Spleen (tissue), 7 donors: ENCODE data around the gene FAS.

ENCODE experiments used
- CTCF ChIP-seq, 11 experiments: fragments of 200-600 bp in 7 of 11; fragments of 450-650 bp in 4 of 11; sonication (generic) in 4 of 11; IDR thresholded peaks in 8 of 11; conservative IDR thresholded peaks in 3 of 11; 1 replicate in 7 of 11; 2 replicates in 4 of 11; pipeline versions ENCODE4 v1.4.0 to v1.8.0; 2016 to 2021; ENCODE audit warnings: antibody characterized with exemption in 11 of 11, inconsistent platforms in 4 of 11, mild to moderate bottlenecking in 1 of 11
- POLR2AphosphoS5 ChIP-seq, 3 donors: sonication (generic); formaldehyde crosslinking; IDR thresholded peaks; one replicate each; pipeline ENCODE4 v1.5.1; 2017; ENCODE audit warnings: antibody characterized with exemption in 3 of 3
- donor health status: DM: no; HTN: no; CAD: no; lungs with moderate emphysema.
- donor health status: DM: no; HTN: no; CAD: no.
- donor health status: DM: no; HTN: no; CAD: no.

DNA sequence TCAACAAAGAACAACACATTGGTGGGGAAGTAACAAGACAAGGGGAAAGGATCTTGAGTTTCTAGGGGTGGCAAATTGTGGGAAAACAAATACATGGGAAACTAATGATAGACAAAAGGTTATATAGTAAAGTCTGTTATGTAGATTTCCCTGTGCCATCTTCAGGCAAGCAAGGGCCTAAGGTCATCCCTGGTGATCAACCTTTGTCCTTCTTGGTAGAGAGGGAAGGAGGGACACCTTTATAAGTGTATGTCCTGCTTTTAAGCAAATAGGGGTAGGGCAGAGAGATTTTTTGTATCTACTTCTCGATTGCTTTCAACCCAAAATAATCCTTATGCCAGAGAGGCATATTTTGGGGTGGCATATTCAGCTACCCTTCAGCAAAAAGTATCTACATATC is 26.2 kb upstream of the FAS start:
- TF ChIP-seq CTCF (IDR thresholded peaks at IDR 0.05 in 8 of 11, conservative IDR thresholded peaks at IDR 0.05 in 3 of 11) (no peak), POLR2AphosphoS5 (IDR thresholded peaks at IDR 0.05) (no peak)
